GM12891 (cell line): ENCODE measurements around the gene ARSJ.

ENCODE experiments used
- DNase-seq: peaks from one replicate; pipeline ENCODE4 v3.0.0; 2011; ENCODE audit warnings: low spot score; ENCODE audit not compliant: insufficient read length
- FAIRE-seq: peaks from 2 replicates; lab custom pipeline; 2011; peaks lifted over from hg19 to GRCh38; lab: Jason Lieb, UNC
- PAX5 ChIP-seq: IDR thresholded peaks from 2 replicates; pipeline ENCODE4 v1.6.1; 2011; ENCODE audit warnings: low read length, moderate library complexity, mild to moderate bottlenecking; ENCODE audit not compliant: insufficient read depth, severe bottlenecking
- POLR2A ChIP-seq: IDR thresholded peaks from 2 replicates; pipeline ENCODE4 v1.6.1; 2011; ENCODE audit warnings: low read depth, low read length, control low read depth
- POLR2AphosphoS5 ChIP-seq: IDR thresholded peaks from 2 replicates; pipeline ENCODE4 v1.6.1; 2011; ENCODE audit warnings: low read depth, low read length, control low read depth
- POU2F2 ChIP-seq: IDR thresholded peaks from 2 replicates; pipeline ENCODE4 v1.6.1; 2011; ENCODE audit warnings: low read depth, mild to moderate bottlenecking, control low read depth, low read length, moderate library complexity
- SPI1 ChIP-seq: IDR thresholded peaks from 2 replicates; pipeline ENCODE4 v1.6.1; 2011; ENCODE audit warnings: low read depth, low read length, control low read depth
- TAF1 ChIP-seq: IDR thresholded peaks from 2 replicates; pipeline ENCODE4 v1.6.1; 2011; ENCODE audit warnings: low read depth, low read length, control low read depth

The ARSJ gene

DNA sequence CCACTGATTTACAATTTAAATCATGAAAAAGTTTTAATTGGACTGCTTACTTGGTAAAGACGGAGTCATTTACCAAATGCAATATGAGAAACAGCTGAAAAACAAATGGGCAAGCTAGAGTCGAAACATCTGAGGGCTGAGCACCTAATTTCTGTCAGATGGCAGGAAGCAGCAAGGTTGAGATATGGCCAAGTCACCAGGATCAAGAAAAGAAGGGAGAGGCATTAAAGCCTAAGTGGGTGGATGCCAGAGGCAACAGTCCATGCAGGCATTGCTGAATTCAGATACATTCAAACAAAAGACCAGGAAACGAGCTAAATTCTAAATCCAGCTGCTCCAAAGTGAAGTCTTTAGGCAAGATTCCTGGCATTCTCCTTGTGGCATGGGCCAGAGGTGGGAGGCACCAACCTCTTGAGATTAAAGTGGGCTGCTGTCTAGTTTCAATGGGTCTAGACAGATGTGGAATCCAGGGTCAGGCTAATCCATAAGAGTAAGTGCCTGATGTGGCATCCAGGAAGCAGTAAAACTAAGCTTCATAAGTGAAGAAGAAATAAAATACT lies 8.0 kb upstream of the ARSJ start:
- no peak for TF ChIP-seq PAX5
- no peak for TF ChIP-seq SPI1
- TF ChIP-seq POLR2A, result no peak
- FAIRE-seq (no peak), DNase-seq (no peak)

DNA sequence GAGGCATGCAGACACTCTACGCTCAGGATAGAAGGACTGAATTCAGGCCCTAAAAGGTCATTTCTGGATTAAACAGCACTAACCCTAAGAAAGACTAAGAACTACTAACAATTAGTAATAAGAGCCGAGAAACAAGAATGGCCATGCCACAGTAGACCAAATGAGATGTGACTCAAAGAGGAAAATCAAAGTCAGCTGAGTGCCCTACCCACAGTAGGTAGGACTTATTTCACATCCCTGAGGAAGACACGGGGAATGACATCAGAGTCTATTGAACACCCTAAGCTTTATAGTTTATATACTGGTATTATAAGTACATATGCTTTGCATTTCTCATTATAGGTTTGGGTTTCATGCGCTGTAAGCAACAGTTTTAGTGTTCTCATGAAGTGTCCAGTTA lies 2.7 kb upstream of the ARSJ start:
- FAIRE-seq, result no peak
- TF ChIP-seq POLR2A, result no peak
- TF ChIP-seq POLR2AphosphoS5, result no peak
- no peak for TF ChIP-seq TAF1
- no peak for TF ChIP-seq POU2F2
- no peak for TF ChIP-seq SPI1
- TF ChIP-seq PAX5, result no peak
- DNase-seq, result no peak

DNA sequence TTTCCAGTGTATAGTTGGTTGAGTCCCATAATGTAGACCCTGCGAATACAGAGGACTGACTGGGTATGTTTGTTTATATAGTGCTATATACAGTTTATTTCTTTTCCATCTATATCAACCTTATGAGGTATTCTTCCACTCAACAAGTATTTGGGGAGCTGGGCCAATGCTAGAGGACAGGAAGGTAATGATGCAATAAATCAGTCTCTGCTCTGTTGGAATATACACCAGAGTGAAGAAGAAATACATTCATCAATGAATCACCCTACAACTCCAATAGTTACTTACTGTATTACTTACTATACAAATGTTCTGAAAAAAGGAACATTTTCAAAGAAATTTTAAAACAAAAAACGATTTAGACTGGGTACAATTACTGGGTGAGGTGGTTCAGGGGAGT lies 2.1 kb upstream of the ARSJ start:
- TF ChIP-seq TAF1 (no peak), POLR2A (no peak), PAX5 (no peak), POLR2AphosphoS5 (no peak), POU2F2 (no peak), SPI1 (no peak)
- FAIRE-seq (no peak), DNase-seq (no peak)

DNA sequence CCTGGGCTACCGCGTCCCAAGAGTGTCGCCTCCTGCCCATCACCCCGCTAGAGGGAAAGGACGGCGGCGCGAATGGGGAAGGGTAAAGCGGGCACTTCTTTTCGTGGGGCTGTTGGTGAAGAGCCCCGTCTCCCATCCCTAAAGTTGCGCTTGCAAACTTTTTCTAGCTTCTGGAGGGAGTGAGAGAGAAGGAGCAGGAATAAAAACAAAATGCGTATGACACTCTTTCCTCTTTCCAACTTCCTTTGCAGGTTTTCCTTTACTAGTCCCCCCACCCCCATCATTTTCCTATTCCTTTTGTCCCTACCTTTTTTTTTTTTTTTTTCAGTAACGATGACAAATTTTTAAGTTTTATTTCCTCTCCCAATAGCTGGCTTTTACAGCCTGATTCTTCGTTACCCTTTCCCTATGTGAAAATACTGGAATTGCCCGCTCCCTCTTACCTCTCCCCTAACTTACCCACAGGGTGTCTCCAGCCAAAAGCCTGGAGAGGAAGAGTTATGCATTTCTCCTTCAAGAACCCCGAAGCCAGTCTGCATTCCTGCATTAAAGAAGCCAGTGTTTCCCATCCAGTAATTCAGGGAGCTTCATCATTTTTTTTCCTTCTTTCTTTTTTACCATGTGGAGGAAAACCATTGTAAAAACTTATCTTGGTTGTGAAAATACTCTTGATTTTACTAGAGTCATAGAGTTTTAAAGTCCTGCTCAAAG lies 613 bp upstream of the ARSJ start:
- FAIRE-seq, result no peak
- TF ChIP-seq POU2F2 (no peak), TAF1 (no peak)
- peak; percentile 16 for DNase-seq

DNA sequence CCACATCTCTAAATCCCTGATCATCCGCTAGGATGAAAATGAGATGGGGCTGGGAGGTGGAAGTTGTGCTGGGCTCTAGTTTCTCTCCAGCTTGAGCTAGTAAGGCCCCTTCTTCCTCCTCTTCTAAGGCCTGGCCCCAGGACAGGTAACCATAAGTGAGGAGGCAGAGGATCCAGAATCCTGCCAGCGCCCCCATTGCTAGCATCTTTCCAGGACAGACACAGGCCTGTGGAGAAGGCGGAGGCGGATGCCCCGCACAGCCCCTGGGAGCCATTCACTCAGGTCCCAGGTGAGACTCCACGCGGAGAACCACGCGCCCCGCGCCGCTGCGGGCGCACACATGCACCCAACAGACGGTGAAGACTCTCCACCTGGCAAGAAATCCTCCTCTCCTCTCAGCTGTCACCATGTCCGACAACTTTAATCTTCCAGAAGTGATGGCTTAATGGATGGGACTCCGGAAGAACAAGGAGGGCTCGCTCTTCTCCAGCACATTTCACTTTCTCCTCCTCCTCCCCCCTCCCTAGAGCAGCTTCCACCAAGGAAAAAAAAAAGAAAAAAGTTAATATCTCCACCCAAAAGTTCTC lies 793 bp downstream of the ARSJ start:
- DNase-seq, result no peak
- FAIRE-seq, result no peak
- no peak for TF ChIP-seq POLR2AphosphoS5
- TF ChIP-seq SPI1, result no peak

DNA sequence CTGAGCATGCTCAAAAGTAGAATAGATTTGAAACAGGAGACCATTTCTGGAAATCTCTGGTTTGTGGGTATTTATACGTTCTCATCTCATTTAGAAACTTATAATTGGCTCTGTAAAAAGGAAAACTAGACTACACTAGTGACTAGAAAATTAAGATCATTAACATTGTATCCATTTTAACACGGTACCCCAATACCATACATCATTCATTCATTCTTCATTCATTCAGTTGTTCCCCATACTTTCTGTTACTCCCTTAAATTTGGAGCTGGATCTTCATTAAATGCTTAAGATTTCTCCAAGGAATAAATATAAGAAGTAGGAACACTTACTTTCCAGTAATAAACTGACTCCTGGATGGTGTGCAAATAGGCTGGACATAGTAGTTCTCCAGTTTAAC lies 1.3 kb downstream of the ARSJ start:
- TF ChIP-seq POU2F2, result no peak
- no peak for TF ChIP-seq PAX5
- no peak for TF ChIP-seq POLR2AphosphoS5
- no peak for TF ChIP-seq POLR2A
- TF ChIP-seq SPI1, result no peak
- TF ChIP-seq TAF1, result no peak
- FAIRE-seq (no peak), DNase-seq (no peak)

DNA sequence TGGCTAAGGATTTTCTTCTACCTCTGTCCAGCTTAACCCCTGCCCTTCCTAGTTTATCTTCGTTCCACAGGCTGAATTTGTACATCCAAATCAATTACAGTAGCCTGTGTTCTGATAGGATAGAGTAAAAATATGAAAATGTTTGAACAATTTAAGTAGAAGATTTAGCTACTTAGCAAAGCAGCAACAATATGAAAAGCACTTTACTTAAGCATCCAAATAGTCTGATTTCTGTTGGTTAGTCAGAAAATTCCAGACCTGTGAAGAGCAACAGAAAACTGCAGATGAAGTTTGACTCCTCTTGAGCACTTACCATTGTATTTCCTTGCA lies 2.0 kb downstream of the ARSJ start:
- TF ChIP-seq TAF1 (no peak), PAX5 (no peak), POLR2A (no peak), SPI1 (no peak), POU2F2 (no peak), POLR2AphosphoS5 (no peak)
- DNase-seq (no peak), FAIRE-seq (no peak)

DNA sequence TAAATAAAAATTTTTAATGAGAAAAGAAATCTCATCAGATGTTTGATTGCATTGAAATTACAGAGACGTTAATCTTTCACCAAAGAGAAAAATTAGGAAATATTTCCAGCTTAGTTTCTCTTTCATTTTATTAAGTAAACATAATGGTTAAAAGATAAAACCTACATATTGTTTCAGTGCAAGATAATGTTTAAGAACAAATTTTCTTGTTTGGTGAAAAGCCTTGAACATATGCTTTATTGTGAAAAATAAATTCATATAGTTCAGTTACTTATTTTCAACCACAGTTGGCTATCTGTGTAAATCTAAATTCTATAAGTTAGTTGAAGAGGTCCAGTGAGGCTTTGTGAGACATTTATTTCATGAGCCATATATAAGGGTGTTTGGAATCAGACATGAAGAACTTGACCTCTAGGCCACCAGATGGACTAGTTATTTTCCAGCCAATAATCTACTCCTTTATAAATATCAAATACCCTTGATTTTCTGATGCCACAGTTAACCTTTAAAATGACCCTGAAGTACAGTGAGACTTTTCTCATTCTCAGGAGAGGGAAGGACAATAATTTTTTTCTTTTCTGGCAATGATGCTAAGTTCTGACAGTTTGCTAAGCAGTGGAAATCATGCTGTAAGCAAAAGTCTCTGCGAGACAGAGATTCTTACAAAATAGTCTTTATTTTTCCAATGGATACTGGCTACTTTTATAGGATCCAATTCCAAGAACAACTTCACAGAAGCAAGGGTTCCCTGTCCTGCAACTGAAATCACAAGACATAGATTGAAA lies 2.5 kb downstream of the ARSJ start:
- peak; percentile 31 for FAIRE-seq
- DNase-seq, result no peak
- TF ChIP-seq TAF1 (no peak), POU2F2 (no peak), PAX5 (no peak), POLR2A (no peak), SPI1 (no peak), POLR2AphosphoS5 (no peak)

DNA sequence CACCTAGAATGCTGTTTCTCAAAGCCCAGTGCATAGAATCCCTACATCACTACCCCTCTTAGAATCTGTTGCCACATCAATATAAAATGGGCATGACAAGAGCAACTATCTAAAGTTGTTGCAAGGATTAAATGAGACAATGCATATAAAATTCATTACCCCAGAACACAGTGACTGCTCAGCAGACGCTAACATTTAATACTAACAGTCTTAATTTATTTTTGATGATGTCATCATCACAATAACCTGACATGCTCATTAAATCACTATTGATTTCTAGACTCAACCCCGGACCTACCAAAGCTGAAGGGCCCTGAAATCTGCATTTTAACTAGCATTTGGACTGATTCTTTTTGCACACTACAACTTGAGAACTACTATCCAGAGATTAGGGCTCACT lies 3.9 kb downstream of the ARSJ start:
- no peak for FAIRE-seq
- DNase-seq, result no peak
- no peak for TF ChIP-seq POLR2A
- no peak for TF ChIP-seq TAF1
- TF ChIP-seq POLR2AphosphoS5, result no peak
- TF ChIP-seq POU2F2, result no peak
- no peak for TF ChIP-seq PAX5
- no peak for TF ChIP-seq SPI1
